Naive B cell (primary cell): Measurements from ENCODE around the gene CCDC71. TPM values are rescaled to one million over a fixed set of nuclear protein-coding genes. Genes with fewer than 3 reads are reported as not detected.

Experiments
- ATAC-seq, 2 donors: fragments of 150-1000 bp; cut with Tn5 transposase; 2 replicates each; pipeline ENCODE4 v1.10.0; 2021; ENCODE audit warnings: low read depth in 2 of 2, mild to moderate bottlenecking in 2 of 2, moderate library complexity in 2 of 2
- DNase-seq: peaks from one replicate; pipeline ENCODE4 v3.0.0; 2022
- H3K27ac Mint-ChIP-seq, 6 donors: one replicate each; pipeline ENCODE4 v1.8.0; 2020 to 2022; ENCODE audit warnings: mild to moderate bottlenecking in 6 of 6, mixed read lengths in 6 of 6, moderate library complexity in 5 of 6, inconsistent platforms in 2 of 6
- H3K27me3 Mint-ChIP-seq, 3 donors: one replicate each; pipeline ENCODE4 v1.8.0; 2021 to 2022; ENCODE audit warnings: mixed read lengths in 3 of 3, mild to moderate bottlenecking in 1 of 3
- H3K36me3 Mint-ChIP-seq, 2 donors: one replicate each; pipeline ENCODE4 v1.8.0; 2020 to 2022; ENCODE audit warnings: mixed read lengths in 2 of 2, inconsistent platforms in 1 of 2, mild to moderate bottlenecking in 1 of 2
- H3K4me1 Mint-ChIP-seq, 3 donors: one replicate each; pipeline ENCODE4 v1.8.0; 2020 to 2022; ENCODE audit warnings: mixed read lengths in 3 of 3, inconsistent platforms in 1 of 3, mild to moderate bottlenecking in 1 of 3, moderate library complexity in 1 of 3
- H3K4me3 Mint-ChIP-seq, 8 donors: one replicate each; pipeline ENCODE4 v1.8.0; 2020 to 2022; ENCODE audit warnings: mild to moderate bottlenecking in 8 of 8, mixed read lengths in 8 of 8, moderate library complexity in 8 of 8, inconsistent platforms in 2 of 8
- H3K9me3 Mint-ChIP-seq, 7 donors: one replicate each; pipeline ENCODE4 v1.8.0; 2020 to 2022; ENCODE audit warnings: mixed read lengths in 7 of 7, mild to moderate bottlenecking in 5 of 7, inconsistent platforms in 2 of 7, moderate library complexity in 1 of 7
- polyA plus RNA-seq, 6 donors: library from polyadenylated mRNA; unstranded; fragments of 300-500 nt; fragmentation: Illumina TruSeq; gene quantifications; one replicate each; pipeline ENCODE4 v1.2.3, GENCODE V29; 2021; ENCODE audit warnings: low read depth in 6 of 6

CCDC71 gene
- polyA plus RNA-seq, 6 donors from 2014 or later: 0.14 to 1.8 (median 1.3) TPM

DNA sequence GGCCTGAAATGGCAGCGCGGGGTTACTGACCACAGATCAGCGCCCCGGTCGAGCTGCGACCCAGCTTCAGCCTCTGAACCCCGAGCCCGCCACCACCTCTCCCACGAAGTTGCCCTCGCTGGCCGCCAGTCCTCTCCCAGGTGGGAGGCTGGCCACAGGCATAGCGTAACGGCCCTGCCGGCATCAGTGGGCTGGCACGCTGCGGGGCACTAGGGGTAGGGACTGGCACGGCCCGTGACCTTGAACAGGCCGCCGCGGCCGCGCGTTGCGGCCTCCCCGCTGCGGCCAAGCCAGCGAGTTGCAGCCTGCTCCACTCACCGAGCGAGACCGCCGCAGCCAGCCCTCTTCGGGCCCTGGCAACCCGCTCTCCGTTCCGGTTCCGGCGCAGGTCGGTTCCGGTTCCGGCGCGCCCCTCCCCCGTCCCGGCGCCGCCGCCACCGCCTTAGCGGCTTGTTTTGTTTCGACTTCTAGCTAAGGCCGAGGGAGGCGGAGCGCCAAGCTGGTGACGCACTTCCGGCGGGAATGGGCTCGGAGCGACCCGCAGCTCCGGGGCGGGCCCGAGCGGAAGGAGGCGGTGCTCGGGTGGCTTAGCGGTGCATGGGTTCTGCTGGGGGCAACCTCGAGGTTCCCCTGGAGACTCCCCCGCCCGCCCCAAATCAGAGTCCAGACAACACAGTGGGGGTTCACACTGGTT is 45.5 kb downstream of the CCDC71 start, which contains the start of gene USP19:
Gene USP19, minus strand, starts transcription at position 386 of the 694 bp plus-strand sequence. CDS start 1,678 bp downstream, outside the sequence.
- ATAC-seq (peak; percentile 90 to 92), DNase-seq (peak; percentile 93)
- H3K36me3 Mint-ChIP-seq: peaks cover 0 to 12% of the 10 kb centered on the region in 2 donors
- H3K4me1 Mint-ChIP-seq: peaks cover 11 to 20% (median 16%) of the 10 kb centered on the region in 3 donors
- H3K27ac Mint-ChIP-seq: peak within 1 kb of the TSS; percentile 85 to 92 (median 89)
- no peaks in the 10 kb centered on the region for H3K9me3 Mint-ChIP-seq
- no peaks in the 10 kb centered on the region for H3K27me3 Mint-ChIP-seq
- peak within 1 kb of the TSS; percentile 79 to 93 (median 88) for H3K4me3 Mint-ChIP-seq

DNA sequence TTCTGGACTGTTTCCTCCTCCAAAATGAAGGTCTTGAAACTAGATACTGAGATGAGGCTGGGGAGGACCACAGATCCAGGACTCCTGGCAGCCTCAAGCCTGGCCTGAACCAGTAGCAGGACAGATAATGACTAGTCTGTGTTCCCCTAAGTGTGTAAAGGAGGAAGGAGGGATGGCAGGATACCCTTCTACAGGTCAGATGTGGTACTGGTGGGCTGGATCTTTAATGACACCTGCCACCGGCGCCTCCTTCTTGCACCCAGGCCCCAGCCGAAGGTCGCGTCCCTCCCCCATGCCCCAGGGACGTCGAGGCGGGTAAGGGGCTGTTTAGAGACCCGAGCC is 46.1 kb downstream of the CCDC71 start:
- peaks cover 4 to 17% of the 10 kb centered on the region in 2 donors for H3K36me3 Mint-ChIP-seq
- peaks cover 11 to 20% (median 16%) of the 10 kb centered on the region in 3 donors for H3K4me1 Mint-ChIP-seq
- H3K9me3 Mint-ChIP-seq: no peaks in the 10 kb centered on the region
- peak overlapping the region; percentile 44 to 92 (median 89) for H3K27ac Mint-ChIP-seq
- DNase-seq: peak; percentile 26
- H3K4me3 Mint-ChIP-seq: peak overlapping the region; percentile 79 to 93 (median 88)
- ATAC-seq: peak; percentile 19 to 21
- H3K27me3 Mint-ChIP-seq: no peaks in the 10 kb centered on the region

DNA sequence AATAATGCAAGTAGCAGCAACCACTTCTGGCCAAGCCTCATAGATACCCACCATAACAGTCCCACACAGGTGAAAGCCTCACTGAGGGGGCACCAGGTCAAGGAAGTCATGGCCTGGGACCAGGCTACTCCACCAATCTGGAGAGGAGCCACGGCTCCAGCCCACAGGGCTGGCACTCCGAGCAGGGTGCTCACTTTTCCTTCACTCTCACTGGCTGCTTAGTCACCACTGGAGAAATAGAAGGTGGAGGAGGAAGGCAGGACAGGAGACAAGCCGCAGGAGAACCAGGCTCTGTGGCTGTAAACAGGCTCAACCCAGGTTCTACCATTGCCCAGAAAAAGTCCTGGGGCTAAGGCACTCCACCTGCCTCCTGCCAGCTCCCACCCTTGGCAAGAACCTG is 46.7 kb downstream of the CCDC71 start:
- Mint-ChIP-seq H3K27ac (peak overlapping the region in 3 of 6 donors; percentile 86 to 92 (median 88)), H3K9me3 (no peaks in the 10 kb centered on the region), H3K27me3 (no peaks in the 10 kb centered on the region), H3K4me1 (peaks cover 11 to 20% (median 16%) of the 10 kb centered on the region in 3 donors), H3K36me3 (peaks cover 5 to 17% of the 10 kb centered on the region in 2 donors), H3K4me3 (peak overlapping the region in 7 of 8 donors; percentile 9 to 93 (median 86))
- no peak for DNase-seq
- ATAC-seq: no peak

- peaks cover 11 to 20% (median 16%) of the 10 kb centered on the region in 3 donors for H3K4me1 Mint-ChIP-seq
- DNase-seq (no peak), ATAC-seq (no peak)
- H3K27me3 Mint-ChIP-seq: no peaks in the 10 kb centered on the region
- peak overlapping the region in 5 of 8 donors; percentile 35 to 93 (median 86) for H3K4me3 Mint-ChIP-seq
- H3K36me3 Mint-ChIP-seq: peaks cover 5 to 17% of the 10 kb centered on the region in 2 donors
- H3K9me3 Mint-ChIP-seq: no peaks in the 10 kb centered on the region
- H3K27ac Mint-ChIP-seq: peak overlapping the region in 1 of 6 donors; percentile 92
These were observed 47.1 kb downstream of the CCDC71 start for GRCh38 chr3:49119036-49119435.

Other genes starting within 250 kb of the CCDC71 start
- 100 to 1,000 TPM; 109 to 192 (median 122) TPM for gene ARIH2, start 247.5 kb downstream of the CCDC71 start, polyA plus RNA-seq
- gene P4HTM, start 176.1 kb downstream of the CCDC71 start, polyA plus RNA-seq: 10 to 100 TPM in 5 of 6 donors, 1 to 10 TPM in 1; 2.6 to 17.8 (median 15.1) TPM
- gene WDR6, start 158.9 kb downstream of the CCDC71 start, polyA plus RNA-seq: 100 to 1,000 TPM in 4 of 6 donors, 10 to 100 TPM in 2; 94.3 to 112 (median 106) TPM
- gene DALRD3, start 147.8 kb downstream of the CCDC71 start, polyA plus RNA-seq: 10 to 100 TPM; 25.4 to 40.6 (median 27.5) TPM
- 100 to 1,000 TPM; 124 to 177 (median 143) TPM for gene NDUFAF3, start 144.2 kb downstream of the CCDC71 start, polyA plus RNA-seq
- gene IMPDH2, start 136.9 kb downstream of the CCDC71 start, polyA plus RNA-seq: 100 to 1,000 TPM in 3 of 6 donors, 10 to 100 TPM in 3; 78.6 to 117 (median 97.6) TPM
- gene QRICH1, start 72.3 kb downstream of the CCDC71 start, polyA plus RNA-seq: 10 to 100 TPM; 15.3 to 34.5 (median 26.1) TPM
- gene QARS1, start 61.6 kb downstream of the CCDC71 start, polyA plus RNA-seq: 100 to 1,000 TPM in 3 of 6 donors, 10 to 100 TPM in 3; 35.6 to 111 (median 98.3) TPM
- gene USP19, start 45.5 kb downstream of the CCDC71 start, polyA plus RNA-seq: 10 to 100 TPM; 19.6 to 36.0 (median 23.6) TPM
- gene LAMB2, start 33.3 kb downstream of the CCDC71 start, polyA plus RNA-seq: not detected
- gene KLHDC8B, start 5.3 kb upstream of the CCDC71 start, polyA plus RNA-seq: under 1 TPM in 3 of 6 donors, not detected in 3; 0.48 to 0.56 (median 0.49) TPM
- 1 to 10 TPM in 3 of 6 donors, under 1 TPM in 3; 0.44 to 1.4 (median 0.91) TPM for gene C3orf62, start 110.9 kb upstream of the CCDC71 start, polyA plus RNA-seq
- 10 to 100 TPM; 52.5 to 81.7 (median 60.9) TPM for gene USP4, start 173.7 kb upstream of the CCDC71 start, polyA plus RNA-seq
- 100 to 1,000 TPM; 289 to 380 (median 329) TPM for gene GPX1, start 192.0 kb upstream of the CCDC71 start, polyA plus RNA-seq
- 1,000 to 10,000 TPM in 1 of 6 donors, 100 to 1,000 TPM in 5; 695 to 1,035 (median 800) TPM for gene RHOA, start 245.6 kb upstream of the CCDC71 start, polyA plus RNA-seq
- gene TCTA, start 246.1 kb upstream of the CCDC71 start, polyA plus RNA-seq: 10 to 100 TPM; 45.9 to 99.9 (median 58.6) TPM